ENCODE data around the gene ANKRD36.
A peak's percentile ranks its signal among the peaks of the same experiment; 100 is the strongest.
"Not testable (repeated sequence)": the region's sequence is repeated elsewhere in the genome, so short reads cannot be mapped to it uniquely, and the experiment has no call there.

The ANKRD36 gene

DNA sequence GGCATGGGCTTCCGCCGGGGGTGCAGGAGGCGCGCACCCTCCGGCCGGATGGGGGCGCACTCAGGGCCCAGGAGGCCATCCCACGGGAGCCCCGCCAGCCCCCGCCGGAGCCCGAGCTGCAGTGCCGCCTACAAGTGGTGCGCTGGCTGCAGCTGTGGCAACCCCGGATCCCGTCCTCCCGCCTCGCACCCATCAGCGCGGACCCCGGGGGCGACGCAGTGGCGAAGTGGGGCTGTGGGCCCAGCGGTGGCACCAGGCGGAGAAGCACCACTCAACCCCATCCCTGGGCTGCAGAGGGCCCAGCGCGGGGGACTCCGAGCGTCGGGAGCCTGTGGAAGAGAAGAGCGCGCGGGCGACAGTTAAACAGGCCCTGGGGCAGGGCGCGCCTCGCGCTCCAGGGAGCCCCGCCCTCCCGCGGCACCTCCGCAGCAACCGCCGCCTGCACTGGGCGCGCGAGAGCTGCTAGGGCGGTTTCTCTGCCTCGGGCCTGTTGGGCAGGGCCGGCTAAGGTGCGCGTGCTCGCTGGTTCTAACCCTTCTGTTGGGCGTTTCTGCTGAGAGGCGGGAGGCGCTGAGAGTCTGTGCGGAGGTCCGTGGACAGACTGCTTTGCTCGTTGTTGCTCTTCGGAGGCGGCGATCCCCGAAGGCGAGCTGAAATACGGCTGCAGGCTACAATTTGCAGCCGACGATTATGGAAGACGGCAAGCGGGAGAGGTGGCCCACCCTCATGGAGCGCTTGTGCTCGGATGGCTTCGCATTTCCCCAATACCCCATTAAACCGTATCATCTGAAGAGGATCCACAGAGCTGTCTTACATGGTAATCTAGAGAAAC lies at the start of gene ANKRD36:
ANKRD36 (plus strand) TSS at position 104 of the 832 bp plus-strand sequence; CDS start at position 691, 587 bp downstream.
- DNase-seq = not testable (repeated sequence)

DNA sequence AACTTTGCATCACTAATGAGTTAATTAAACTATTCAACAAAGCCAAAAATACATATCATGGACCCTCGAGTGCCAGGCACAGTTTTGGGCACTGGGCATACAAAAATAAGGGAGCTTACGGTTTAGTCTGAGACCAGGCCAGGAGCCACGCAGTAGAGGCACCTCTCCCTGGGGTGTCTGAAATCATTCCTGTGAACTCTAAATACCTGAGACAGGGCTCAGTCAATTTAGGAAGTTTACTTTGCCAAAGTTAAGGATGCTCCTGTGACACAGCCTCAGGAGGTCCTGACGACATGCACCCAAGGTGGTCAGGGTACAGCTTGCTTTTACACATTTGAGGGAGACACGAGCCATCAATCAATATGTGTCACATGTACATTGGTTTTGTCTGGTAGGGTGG lies 46.9 kb upstream of the ANKRD36 start:
- not testable (repeated sequence) for DNase-seq

DNA sequence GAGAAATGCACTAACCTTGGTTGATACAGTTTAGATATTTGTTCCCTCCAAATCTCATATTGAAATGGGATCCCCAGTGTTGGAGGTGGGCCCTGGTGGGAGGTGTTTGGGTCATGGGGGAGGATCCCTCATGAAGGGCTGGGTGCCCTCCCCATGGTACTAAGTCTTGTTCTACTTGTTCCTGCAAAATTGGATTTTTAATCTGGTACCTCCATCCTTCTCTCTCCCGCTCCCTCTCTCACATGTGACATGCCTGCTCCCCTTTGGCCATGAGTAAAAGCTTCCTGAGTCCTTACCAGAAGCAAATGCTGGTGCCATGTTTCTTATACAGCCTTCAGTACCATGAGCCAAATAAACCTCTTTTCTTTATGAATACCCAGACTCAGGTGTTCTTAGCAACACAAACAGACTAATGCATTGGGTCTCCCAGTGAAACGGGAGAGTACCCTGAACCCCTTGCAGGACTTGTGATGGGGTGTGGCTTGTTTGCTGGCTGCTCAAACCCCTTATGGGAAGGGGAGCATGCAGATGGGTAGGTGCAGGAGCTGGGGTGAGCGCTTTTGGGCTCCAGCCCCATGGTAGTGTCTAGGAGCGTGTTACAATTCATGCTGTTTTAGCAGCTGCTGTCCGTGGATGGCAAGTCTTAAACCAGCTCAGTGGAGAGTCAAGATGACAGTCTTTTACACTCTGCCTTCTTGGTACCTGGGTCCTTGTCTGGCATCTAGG lies 45.5 kb upstream of the ANKRD36 start:
- DNase-seq = no peak

DNA sequence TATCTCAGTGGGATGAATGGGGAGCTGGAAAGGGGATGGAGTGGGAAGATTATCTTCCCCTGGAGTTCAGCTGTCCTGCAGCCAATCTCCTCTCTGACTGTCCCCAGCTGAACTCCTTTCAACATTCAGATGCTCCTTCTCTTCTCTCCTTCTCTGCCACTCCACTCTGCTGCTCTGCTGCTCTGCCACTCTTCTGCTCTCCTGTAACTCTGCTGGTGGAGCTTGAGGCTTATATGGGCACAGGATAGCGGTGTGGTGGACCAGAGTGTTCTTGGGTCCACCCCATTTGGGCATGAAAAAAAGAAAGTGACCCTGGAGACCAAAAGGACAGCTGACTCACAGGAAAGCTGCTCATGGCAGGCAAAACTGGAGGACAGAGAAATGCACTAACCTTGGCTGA lies 44.9 kb upstream of the ANKRD36 start:
- DNase-seq = no peak

DNA sequence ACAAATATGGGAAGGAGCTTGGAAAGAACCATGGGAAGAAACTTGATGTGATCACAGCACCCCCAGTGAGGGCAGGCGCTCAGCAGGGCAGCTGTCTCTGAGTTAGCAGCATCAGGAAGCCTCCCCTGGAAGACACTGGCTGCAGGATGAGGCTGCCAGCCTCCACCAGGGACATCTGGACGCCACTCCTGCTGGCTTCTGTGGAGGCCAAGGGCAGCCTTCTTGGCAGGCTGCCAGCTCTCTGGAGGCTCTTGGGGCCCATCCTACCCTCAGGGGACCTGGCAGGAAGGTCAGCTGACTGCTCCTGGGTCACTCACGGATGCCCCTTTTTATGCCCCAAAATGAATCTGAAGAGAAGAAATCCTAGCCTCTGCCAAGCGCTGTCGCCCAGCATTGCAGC lies 44.2 kb upstream of the ANKRD36 start:
- not testable (repeated sequence) for DNase-seq

DNA sequence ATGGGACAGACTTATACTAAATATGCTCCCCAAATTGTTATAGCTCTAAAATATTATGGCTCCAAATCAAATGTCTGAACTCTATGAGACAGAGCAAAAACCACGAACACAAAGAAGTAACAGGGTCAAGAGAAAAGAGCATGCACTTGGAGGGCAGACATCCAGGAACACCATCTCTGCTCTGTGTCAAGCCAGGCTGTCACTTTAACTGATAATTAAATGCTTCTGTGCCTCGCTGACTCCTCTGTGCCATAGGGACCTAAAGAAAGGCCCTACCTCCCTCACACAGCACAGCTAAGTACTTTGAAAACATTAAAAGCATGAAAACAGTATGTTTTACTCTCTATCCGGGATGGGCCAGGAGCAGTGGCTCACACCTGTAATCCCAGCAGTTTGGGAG lies 42.0 kb upstream of the ANKRD36 start:
- not testable (repeated sequence) for DNase-seq

DNA sequence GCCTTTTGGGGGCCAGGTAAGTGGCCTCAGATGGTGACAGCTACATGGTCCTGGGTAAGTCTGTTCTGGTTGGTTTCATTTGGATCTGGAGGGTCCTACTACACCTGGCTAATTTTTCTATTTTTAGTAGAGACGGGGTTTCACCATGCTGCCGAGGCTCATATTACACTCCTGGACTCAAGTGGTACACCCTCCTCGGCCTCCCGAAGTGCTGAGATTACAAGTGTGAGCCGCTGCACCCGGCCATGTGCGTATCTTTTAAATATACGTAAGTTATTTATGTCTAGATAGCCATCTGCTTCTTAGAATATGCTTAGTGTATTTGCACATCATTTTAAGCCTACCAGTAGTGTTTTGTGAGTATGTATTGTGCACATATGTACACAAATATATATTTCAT lies 35.7 kb upstream of the ANKRD36 start:
- not testable (repeated sequence) for DNase-seq

DNA sequence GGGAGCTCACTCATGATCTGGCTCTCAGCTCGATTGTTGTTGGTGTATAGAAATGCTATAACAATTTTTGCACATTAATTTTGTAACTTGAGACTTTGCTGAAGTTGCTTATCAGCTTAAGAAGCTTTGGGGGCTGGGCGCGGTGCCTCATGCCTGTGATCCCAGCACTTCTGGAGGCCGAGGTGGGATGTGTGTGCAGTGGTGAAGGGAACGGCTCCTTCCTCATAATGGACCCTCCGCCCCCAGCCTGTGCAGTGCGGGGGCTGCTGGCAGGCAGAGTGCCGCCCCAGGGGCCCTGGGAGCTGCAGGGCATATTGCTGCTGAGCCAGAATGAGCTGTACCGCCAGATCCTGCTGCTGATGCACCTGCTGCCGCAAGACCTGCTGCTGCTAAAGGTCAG lies 32.1 kb upstream of the ANKRD36 start:
- not testable (repeated sequence) for DNase-seq

DNA sequence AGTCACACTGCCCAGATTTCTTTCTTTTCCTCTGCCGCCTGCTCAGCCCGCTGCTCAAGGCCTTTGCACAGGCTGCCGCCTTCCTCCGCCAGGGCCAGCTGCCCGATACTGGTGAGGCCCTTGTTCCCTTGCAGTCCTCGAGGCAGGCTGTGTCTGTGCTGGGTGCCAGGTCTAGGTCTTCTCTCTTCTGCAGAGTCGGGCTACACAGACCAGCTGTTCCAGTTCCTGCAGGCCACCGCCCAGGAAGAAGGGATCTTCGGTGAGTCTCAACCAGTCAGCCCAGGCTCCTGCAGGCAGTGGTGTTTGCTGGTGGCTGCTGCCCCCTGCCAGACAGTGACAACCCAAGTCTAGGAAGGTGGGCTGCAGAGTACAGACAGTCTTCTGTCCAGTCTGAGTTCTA lies 30.7 kb upstream of the ANKRD36 start:
- not testable (repeated sequence) for DNase-seq

DNA sequence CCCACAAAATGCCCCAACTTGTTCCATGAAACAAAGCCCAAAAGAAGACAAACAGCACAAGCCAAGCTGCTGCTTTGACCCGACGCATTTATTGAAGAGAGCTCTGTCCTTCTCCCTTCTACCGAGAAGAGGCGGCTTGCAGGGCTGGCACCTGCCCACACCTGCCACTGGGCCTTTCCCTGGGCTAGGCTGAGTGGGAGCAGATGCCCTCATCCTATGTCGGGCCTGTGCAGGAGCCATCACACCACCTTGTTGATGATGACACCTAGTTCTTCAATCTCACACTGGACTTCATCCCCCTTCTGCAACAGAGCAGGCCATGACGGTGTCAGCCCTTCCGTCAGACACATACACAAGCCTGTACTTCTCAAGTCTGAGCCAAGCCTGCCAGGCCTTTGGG lies 29.4 kb upstream of the ANKRD36 start:
- DNase-seq = not testable (repeated sequence)

DNA sequence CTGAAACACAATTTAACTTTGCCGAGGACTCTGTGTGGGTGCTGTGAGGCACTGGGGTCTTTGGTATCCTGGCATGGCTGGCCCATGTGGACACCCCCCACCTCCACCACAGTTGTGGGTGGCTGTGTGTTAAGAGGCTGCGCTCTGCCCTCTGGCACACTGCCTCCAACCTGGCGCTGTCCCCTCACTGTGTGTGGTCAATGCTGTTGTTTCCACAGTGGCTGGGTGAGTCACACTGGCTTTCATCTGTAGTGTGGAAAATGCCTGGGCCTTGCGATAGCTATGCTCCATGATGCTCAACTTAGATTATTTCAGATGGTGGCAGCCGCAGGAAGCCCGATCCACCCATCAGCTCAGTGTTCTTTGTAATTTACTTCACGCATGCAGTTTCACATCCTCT lies 27.9 kb upstream of the ANKRD36 start:
- not testable (repeated sequence) for DNase-seq

DNA sequence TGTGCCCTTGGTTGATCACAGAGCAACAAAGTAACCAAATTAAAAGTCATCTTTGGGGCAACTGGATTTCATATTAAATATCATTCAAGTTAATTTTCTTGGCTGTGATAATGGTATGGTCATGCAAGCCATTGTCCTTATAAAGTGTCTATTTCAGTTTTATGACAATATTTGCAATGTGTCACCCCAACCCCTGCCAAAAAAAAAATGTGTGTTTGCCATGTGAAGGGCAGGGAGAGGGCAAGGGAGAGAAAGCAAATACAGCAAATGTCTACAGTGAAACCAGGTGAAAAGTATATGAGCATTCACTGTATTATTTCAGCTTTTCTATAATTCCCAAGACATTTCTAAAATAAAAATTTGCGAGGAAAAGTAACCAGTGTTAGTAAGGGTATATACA lies 24.2 kb upstream of the ANKRD36 start:
- not testable (repeated sequence) for DNase-seq

DNA sequence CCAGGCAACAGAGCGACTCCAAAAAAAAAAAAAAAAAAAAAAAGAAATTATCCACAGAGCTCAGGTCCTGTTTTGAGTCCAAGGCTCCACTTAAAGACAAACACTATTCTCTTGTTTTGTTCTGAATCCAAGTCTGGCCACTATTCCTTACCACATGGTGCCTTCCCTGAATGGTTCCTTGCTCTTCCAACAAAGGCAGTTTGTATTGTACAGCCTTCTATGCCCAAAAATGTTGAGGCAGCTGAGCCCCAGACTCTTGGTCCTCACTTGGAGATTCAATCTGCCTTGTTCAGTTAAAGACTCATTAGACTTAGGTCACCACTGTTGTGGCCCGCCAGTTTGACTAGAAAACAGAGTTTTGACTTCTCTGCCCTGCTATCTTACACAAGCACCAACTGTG lies 20.0 kb upstream of the ANKRD36 start:
- not testable (repeated sequence) for DNase-seq

DNA sequence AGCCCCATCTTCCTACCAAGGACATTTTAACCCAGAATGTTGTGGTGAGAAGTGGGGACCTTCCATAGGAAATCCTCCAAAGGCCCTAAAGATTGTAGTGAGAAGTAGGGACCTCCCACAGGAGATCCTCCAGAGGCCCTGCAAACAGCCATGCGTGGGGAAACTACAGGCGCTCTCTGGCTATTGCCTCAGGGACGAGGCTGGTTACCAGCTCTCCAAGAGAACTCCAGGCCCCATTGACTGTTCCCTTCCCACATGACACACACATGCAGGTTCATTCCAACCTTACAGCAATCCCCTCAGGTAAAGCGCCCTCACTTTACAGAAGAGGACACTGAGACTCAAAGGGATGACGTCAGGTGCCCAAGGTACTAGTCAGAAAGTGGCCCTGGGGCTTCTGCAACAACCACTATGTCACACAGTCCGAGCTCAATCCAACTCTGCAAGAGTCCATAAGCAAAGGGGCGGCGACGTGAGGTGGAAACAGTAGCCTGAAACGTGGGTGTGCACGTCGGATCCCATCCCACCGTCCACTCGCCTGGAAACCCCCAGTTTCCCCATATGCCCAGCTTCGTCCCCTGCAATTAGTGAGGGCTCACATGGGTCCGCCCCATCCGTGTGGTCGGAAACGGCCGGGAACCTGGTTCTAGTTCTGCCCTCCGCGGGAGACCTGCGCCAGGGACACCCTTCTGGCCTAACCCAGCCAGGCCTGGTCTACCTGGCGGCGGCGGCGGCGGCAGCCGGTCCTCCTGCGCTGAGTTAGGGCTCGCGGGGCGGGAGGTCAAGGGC lies 18.8 kb upstream of the ANKRD36 start:
- not testable (repeated sequence) for DNase-seq

DNA sequence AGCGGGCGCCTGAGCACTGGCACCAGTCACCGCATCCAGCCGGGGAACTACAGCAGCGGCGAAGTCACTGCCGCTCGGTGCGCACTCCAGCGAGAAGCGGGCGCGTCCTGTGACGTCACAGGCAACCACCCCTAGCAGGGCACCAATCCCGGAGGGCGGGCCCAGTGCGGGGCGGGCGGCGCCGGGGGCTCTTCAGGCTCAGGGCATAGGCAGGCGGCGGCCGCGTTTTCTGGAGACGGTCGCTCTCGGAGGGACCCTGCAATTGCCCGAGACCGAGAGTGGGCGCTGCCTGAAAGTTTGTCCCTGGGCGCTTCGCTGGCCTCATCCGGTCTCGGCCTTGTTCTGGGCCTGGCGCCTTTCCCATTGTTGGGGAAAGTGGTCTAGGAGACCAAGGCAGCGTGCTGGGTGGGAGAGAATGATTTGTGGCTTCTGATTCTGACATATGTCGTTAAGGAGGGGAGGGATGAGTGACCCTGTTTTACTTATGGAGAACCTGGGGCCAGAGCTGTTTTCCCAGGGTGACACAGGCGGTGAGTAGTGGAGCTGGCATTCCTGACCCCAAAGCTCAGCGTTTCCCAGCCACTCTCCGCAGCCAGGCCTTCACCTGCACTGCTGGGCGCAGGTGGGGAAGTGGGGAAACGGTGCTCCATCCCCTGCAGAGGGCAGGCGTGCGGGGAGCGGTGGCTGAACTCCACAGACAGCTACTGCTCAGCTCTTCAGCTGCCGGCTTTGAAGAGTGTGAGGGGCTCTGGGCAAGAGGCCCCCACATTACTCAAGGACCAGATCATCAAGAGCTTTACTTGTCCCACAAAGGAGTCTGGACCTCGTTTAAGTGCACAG lies 18.0 kb upstream of the ANKRD36 start, which contains the start of gene FAHD2B:
FAHD2B (minus strand) TSS at position 111 of the 840 bp plus-strand sequence. CDS start 3,176 bp downstream, outside the sequence.
- peak; percentile 55 for DNase-seq

DNA sequence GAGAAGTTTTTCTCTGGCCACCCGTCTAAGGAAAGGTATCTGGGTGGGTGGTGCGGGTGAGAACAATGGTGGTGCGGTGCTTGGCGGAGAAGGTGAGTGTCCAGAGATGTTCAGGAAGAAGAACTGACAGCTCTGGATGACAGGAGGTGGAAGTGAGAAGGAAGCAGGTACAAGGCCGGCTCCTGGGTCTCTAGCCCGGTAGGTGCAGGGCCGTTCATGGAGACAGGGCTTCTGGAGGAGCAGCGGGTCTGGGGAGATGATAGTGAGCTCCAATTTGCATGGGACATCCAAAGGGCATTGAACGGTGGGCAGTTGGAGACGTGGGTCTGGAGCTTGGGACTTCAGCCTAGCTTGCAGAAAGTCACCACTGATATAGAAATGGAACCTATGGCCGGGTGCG lies 17.3 kb upstream of the ANKRD36 start:
- DNase-seq = no peak

DNA sequence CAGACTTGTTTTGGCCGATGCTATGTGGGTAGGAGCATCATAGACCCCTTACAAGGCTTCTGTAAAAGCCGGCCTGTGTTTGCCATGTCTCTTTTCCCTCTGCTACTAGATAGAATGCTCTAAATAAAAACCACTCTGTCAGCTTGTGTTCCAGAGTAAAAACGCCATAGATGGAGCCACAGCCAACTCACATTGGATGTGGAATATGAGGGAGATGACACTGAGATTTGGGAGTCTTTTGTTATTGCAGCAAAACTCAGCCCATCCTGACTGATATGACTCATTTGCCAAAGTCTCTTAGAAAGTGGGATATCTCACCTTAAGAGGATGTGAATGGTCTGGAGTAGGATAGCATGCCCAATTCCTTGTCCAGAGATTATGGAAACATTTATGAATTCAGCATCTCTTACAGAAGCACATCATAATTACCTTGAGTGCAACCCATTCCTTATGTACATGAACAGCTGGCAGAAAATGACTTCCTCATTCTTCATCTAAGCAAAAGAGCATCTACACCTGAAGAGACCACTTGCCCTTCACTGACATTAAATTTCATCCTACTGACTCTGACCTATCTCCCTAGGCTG lies 14.1 kb upstream of the ANKRD36 start:
- not testable (repeated sequence) for DNase-seq

DNA sequence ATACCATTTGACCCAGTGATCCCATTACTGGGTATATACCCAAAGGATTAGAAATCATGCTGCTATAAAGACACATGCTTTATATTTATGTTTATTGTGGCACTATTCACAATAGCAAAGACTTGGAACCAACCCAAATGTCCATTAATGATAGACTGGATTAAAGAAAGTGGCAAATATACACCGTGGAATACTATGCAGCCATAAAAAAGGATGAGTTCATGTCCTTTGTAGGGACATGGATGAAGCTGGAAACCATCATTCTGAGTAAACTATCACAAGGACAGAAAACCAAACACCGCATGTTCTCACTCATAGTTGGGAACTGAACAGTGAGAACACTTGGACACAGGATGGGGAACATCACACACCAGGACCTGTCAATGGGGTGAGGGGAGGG lies 6.1 kb upstream of the ANKRD36 start:
- DNase-seq = not testable (repeated sequence)

DNA sequence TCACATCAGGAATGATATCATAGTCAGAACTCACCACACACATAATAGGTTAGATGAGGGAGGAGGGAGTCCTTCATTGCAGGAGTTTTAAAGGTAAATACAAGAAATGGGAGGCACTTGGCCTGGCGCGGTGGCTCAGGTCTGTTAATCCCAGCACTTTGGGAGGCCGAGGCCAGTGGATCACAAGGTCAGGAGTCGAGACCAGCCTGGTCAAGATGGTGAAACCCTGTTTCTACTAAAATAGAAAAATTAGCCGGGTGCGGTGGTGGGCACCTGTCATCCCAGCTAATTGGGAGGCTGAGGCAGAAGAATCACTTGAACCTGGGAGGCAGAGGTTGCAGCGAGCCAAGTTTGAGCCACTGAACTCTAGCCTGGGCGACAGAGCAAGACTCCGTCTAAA lies 1.7 kb upstream of the ANKRD36 start:
- DNase-seq = not testable (repeated sequence)

DNA sequence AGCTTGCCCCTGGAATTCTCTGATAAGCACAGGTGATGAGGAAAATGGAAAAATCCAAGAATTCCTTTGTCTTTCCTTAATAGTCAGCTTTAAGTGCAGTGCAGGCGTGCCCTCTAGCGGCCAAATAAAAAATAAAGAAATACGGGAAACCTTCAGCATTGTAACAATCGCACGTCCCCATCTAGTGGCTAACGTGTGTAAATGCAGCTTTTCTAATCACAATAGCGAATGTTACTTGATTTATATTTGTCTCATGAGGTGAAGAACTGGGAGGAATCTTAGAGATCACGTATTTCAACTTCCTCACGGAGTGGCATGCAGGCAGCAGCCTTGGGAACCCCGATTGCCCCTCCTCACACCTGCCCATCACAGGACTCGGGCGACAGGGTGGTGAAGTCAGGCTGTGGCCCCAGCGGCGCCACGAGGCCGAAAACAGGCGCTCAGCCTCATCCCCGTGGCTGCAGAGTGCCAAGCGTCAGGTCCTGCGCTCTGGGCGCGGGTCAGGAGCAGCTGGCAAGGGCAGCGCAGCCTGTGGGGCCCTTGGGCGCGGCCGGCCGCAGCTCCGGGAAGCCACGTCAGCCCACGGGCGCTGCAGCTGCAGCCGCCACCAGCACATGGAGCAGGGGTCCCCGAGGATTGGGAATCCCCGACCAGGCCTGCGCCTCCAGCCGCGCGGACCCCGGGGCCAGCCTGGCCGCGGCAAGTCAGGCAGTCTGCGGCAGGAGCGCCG lies 468 bp upstream of the ANKRD36 start:
- not testable (repeated sequence) for DNase-seq

DNA sequence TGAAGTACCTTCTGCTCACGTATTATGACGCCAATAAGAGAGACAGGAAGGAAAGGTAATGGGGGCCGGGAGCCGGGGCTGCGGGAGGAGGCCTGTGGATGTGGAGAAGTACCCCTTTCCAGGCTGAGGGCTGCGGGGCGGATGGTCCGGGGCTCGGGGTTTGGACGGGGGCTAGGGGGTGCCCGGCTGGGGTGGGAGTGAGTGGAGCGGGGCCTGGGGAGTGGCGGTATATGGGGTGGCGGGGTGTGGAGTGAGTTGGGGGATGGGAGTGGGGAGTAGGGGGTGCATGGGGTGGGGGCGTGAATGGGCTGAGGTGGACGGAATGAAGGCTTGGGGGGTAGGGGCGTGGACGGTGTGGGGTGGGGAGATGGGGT lies 916 bp downstream of the ANKRD36 start:
- not testable (repeated sequence) for DNase-seq
